Tibial nerve (tissue), 3 donors: ENCODE results near the gene PRG2.

Experiments used
- POLR2A ChIP-seq, 2 donors: fragments of 450-650 bp; IDR thresholded peaks; one replicate each; pipeline ENCODE4 v1.6.1; 2017; ENCODE audit warnings: antibody characterized with exemption in 2 of 2, mild to moderate bottlenecking in 2 of 2, moderate library complexity in 2 of 2
- TF ChIP-seq, protein P1 (sequence below), 5 experiments: fragments of 200-600 bp in 3 of 5; fragments of 450-650 bp in 2 of 5; sonication (generic) in 3 of 5; IDR thresholded peaks; one replicate each; pipeline ENCODE4 v1.5.1; 2016 to 2019; ENCODE audit warnings: antibody characterized with exemption in 5 of 5, mild to moderate bottlenecking in 3 of 5, moderate library complexity in 2 of 5

DNA sequence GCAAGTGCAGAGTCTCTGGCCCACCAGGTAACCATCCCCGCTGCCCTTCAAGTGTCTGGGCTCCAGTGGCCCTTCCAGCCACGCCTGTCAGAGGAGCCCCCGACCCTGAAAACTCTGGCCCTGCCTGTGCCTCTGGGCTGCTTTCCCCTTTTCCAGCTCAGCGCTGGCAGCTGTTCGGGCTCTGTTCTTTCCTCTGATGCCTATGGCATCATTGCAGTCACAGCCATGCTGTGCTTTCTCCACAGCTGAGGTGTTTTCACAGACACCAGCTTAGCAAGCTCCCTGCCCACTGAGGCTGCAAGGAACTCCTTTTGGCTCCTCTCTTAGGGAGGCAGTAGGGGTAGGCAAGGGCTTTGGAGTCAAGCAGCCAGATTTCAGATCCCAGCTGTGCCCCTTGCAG, 31.1 kb downstream of the PRG2 start:
- TF ChIP-seq, protein P1, sequence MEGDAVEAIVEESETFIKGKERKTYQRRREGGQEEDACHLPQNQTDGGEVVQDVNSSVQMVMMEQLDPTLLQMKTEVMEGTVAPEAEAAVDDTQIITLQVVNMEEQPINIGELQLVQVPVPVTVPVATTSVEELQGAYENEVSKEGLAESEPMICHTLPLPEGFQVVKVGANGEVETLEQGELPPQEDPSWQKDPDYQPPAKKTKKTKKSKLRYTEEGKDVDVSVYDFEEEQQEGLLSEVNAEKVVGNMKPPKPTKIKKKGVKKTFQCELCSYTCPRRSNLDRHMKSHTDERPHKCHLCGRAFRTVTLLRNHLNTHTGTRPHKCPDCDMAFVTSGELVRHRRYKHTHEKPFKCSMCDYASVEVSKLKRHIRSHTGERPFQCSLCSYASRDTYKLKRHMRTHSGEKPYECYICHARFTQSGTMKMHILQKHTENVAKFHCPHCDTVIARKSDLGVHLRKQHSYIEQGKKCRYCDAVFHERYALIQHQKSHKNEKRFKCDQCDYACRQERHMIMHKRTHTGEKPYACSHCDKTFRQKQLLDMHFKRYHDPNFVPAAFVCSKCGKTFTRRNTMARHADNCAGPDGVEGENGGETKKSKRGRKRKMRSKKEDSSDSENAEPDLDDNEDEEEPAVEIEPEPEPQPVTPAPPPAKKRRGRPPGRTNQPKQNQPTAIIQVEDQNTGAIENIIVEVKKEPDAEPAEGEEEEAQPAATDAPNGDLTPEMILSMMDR (IDR thresholded peaks at IDR 0.05) = no peak
- TF ChIP-seq POLR2A (IDR thresholded peaks at IDR 0.05) = no peak
